Glutamatergic neuron (in vitro differentiated cells): ENCODE data around the gene SYTL2. TPM values are rescaled to one million over a fixed set of nuclear protein-coding genes. Genes with fewer than 3 reads are reported as not detected.

Source experiments
- DNase-seq: peaks from one replicate; pipeline ENCODE4 v3.0.0; 2022
- H3K27ac Mint-ChIP-seq: one replicate; pipeline ENCODE4 v1.8.0; 2020; ENCODE audit warnings: mild to moderate bottlenecking, mixed read lengths, inconsistent platforms; ENCODE audit not compliant: unreplicated experiment
- H3K27me3 Mint-ChIP-seq: one replicate; pipeline ENCODE4 v1.8.0; 2020; ENCODE audit warnings: mild to moderate bottlenecking, moderate library complexity, mixed read lengths, inconsistent platforms; ENCODE audit not compliant: unreplicated experiment
- H3K36me3 Mint-ChIP-seq: one replicate; pipeline ENCODE4 v1.8.0; 2020; ENCODE audit warnings: mild to moderate bottlenecking, mixed read lengths, inconsistent platforms; ENCODE audit not compliant: unreplicated experiment
- H3K4me1 Mint-ChIP-seq: one replicate; pipeline ENCODE4 v1.8.0; 2020; ENCODE audit warnings: mild to moderate bottlenecking, low read depth, mixed read lengths, inconsistent platforms; ENCODE audit not compliant: unreplicated experiment
- H3K4me3 Mint-ChIP-seq: one replicate; pipeline ENCODE4 v1.8.0; 2020; ENCODE audit warnings: mild to moderate bottlenecking, mixed read lengths, inconsistent platforms; ENCODE audit not compliant: unreplicated experiment
- H3K9me3 Mint-ChIP-seq: one replicate; pipeline ENCODE4 v1.8.0; 2020; ENCODE audit warnings: mild to moderate bottlenecking, moderate library complexity, mixed read lengths, inconsistent platforms; ENCODE audit not compliant: unreplicated experiment
- CTCF ChIP-seq: fragments of 200-600 bp; sonication (generic); IDR thresholded peaks from one replicate; pipeline ENCODE4 v1.5.0; 2021; ENCODE audit not compliant: partially characterized antibody, unreplicated experiment
- total RNA-seq: library from RNA; stranded (reverse); fragmentation: NEBNext Ultra II Directional; extraction: Animal tissue kit (Norgen Biotek cat#: 25700); gene quantifications from one replicate; pipeline ENCODE4 v1.2.1, GENCODE V29; 2021; ENCODE audit not compliant: unreplicated experiment

SYTL2 gene
- total RNA-seq, 1 donor from 2014 or later = 4.0 TPM

DNA sequence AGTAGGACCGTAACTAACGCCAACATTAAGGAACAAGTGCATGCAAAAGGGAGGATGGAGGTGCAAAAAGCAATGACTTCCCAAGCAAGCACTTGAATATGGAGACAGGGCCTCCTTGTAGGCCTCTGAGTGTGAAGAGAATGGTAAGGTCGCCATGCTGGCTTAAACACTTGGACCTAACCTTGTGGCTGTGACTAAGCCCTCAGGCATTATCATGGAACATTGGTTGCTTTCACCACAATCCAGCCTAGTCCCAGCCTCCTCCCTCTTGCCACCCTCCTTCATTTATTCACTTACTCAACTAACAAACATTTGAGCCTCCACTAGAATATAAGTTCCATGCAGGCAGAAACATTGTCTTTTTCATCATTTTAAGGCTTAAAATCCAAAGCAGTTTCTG, 11.9 kb upstream of the SYTL2 start:
- Mint-ChIP-seq H3K27me3 (peaks cover 3% of the 10 kb centered on the region), H3K27ac (no peak overlapping the region), H3K4me1 (peaks cover 3% of the 10 kb centered on the region), H3K4me3 (no peak overlapping the region), H3K36me3 (no peaks in the 10 kb centered on the region), H3K9me3 (no peaks in the 10 kb centered on the region)
- DNase-seq = no peak
- TF ChIP-seq CTCF = no peak

- no peaks in the 10 kb centered on the region for H3K36me3 Mint-ChIP-seq
- TF ChIP-seq CTCF = no peak
- H3K9me3 Mint-ChIP-seq = no peaks in the 10 kb centered on the region
- no peak overlapping the region for H3K27ac Mint-ChIP-seq
- peaks cover 3% of the 10 kb centered on the region for H3K4me1 Mint-ChIP-seq
- no peak for DNase-seq
- no peaks in the 10 kb centered on the region for H3K27me3 Mint-ChIP-seq
- H3K4me3 Mint-ChIP-seq = no peak overlapping the region
These were observed 10.7 kb upstream of the SYTL2 start for GRCh38 chr11:85821636-85822035.

DNA sequence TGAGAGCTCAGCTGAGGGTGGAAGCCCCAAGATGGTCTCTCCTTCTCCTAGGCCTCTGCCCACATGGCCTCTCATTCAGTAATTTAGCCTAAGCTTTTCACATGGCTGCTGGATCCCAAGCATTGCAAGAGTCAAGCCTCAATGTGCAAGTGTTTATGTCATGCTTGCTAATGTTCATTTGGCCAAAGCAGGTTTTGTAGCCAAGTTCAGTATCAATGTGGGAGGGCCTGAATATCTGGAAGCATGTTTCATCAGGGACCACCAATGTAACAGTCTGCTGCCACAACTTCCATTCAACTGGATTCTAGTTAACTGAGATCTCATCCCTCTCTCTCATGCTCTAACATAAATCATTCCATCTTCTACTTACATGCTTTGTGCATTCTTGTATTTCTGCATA, 8.5 kb upstream of the SYTL2 start:
- no peak for TF ChIP-seq CTCF
- H3K27ac Mint-ChIP-seq = no peak overlapping the region
- H3K4me1 Mint-ChIP-seq = no peaks in the 10 kb centered on the region
- H3K4me3 Mint-ChIP-seq = no peak overlapping the region
- DNase-seq = no peak
- H3K36me3 Mint-ChIP-seq = no peaks in the 10 kb centered on the region
- H3K27me3 Mint-ChIP-seq = no peaks in the 10 kb centered on the region
- no peaks in the 10 kb centered on the region for H3K9me3 Mint-ChIP-seq

GRCh38 chr11:85815186-85815931, 4.4 kb upstream of the SYTL2 start:
- Mint-ChIP-seq H3K9me3 (no peaks in the 10 kb centered on the region), H3K36me3 (no peaks in the 10 kb centered on the region), H3K27me3 (peaks cover 9% of the 10 kb centered on the region), H3K4me1 (peaks cover 2% of the 10 kb centered on the region), H3K27ac (no peak overlapping the region), H3K4me3 (no peak overlapping the region)
- TF ChIP-seq CTCF = no peak
- no peak for DNase-seq

- H3K27me3 Mint-ChIP-seq = peaks cover 11% of the 10 kb centered on the region
- peaks cover 2% of the 10 kb centered on the region for H3K4me1 Mint-ChIP-seq
- no peaks in the 10 kb centered on the region for H3K36me3 Mint-ChIP-seq
- TF ChIP-seq CTCF = no peak
- H3K27ac Mint-ChIP-seq = no peak overlapping the region
- H3K4me3 Mint-ChIP-seq = no peak overlapping the region
- DNase-seq = no peak
- H3K9me3 Mint-ChIP-seq = no peaks in the 10 kb centered on the region
These were observed 2.8 kb upstream of the SYTL2 start for GRCh38 chr11:85813721-85814120.
